Measurements from ENCODE around the gene CFAP74. TPM values are rescaled to one million over a fixed set of nuclear protein-coding genes. Genes with fewer than 3 reads are reported as not detected.

The CFAP74 gene
- total RNA-seq, 1 experiment from 2014 or later = not detected

GRCh38 chr1:1972976-1973715, 30.4 kb downstream of the CFAP74 start:
- H3K4me2 ChIP-seq (ENCODE audit: low read length) = no peak overlapping the region
- no peak overlapping the region for H2AFZ ChIP-seq (ENCODE audit: low read length)
- BruUV-seq (replicated peaks) = no TSS peak
- no peaks in the 10 kb centered on the region for H3K9me2 ChIP-seq (replicated peaks; ENCODE audit: low read length)
- H3K9me3 ChIP-seq (ENCODE audit: low read length) = no peaks in the 10 kb centered on the region
- DNase-seq (no peak), ATAC-seq (no peak)
- H3K36me3 ChIP-seq (ENCODE audit: low read depth, low read length) = no peaks in the 10 kb centered on the region
- H3K4me1 ChIP-seq (ENCODE audit: insufficient read depth, low read length) = peaks cover 5% of the 10 kb centered on the region; the same call in 1 of the 2 replicates
- no peak overlapping the region for H3K9ac ChIP-seq (ENCODE audit: low read length)
- H3K79me2 ChIP-seq (ENCODE audit: low read length) = no peaks in the 10 kb centered on the region
- no peak overlapping the region for H3K27ac ChIP-seq (ENCODE audit: low read length)
- POLR2A ChIA-PET (ENCODE audit: unreplicated experiment) = no interaction called here
- H3F3A ChIP-seq (ENCODE audit: low read length, unreplicated experiment) = no peaks in the 10 kb centered on the region
- peaks cover 3% of the 10 kb centered on the region; the same call in 1 of the 2 replicates for H3K27me3 ChIP-seq (ENCODE audit: low read length)
- H4K20me1 ChIP-seq (ENCODE audit: low read length) = no peaks in the 10 kb centered on the region
- H3K4me3 ChIP-seq (ENCODE audit: low read length) = no peak overlapping the region
- TF ChIP-seq EZH2 (IDR thresholded peaks at IDR 0.05; ENCODE audit: low read length, unreplicated experiment) = no peak
- TF ChIP-seq CTCF (conservative IDR thresholded peaks at IDR 0.05; ENCODE audit: low read depth, low read length) = no peak
- no peak for TF ChIP-seq EZH2phosphoT487 (IDR thresholded peaks at IDR 0.05; ENCODE audit: borderline replicate concordance, low read length)
- CTCF ChIA-PET = no interaction called here
- intact Hi-C loops (cut with micrococcal nuclease) = no loop called here

DNA sequence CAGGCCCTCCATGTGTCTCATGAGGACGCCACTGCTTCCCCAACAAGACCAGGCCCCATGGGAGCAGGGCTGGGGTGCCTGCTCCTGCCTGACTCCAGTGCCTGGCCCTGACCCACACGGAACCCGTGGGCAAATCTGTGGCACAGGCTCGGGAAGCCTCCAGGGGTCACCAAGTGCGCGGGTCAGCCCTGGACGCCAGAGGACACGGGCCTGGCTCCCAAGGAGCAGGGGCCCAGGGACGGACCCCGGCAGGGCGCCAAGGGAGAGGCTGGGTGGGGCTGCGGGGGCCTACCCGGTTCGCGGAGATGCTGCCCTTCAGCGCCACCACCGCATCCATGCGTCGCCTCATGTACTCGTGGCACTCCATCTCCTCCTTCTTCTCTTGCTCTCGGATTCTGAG, 31.9 kb downstream of the CFAP74 start:
- intact Hi-C loops (cut with micrococcal nuclease) = no loop called here
- POLR2A ChIA-PET (ENCODE audit: unreplicated experiment) = no interaction called here
- TF ChIP-seq EZH2phosphoT487 (IDR thresholded peaks at IDR 0.05; ENCODE audit: borderline replicate concordance, low read length) (no peak), CTCF (conservative IDR thresholded peaks at IDR 0.05; ENCODE audit: low read depth, low read length) (no peak), EZH2 (IDR thresholded peaks at IDR 0.05; ENCODE audit: low read length, unreplicated experiment) (no peak)
- H3K79me2 ChIP-seq (ENCODE audit: low read length) = no peaks in the 10 kb centered on the region
- H3K4me2 ChIP-seq (ENCODE audit: low read length) = no peak overlapping the region
- H3F3A ChIP-seq (ENCODE audit: low read length, unreplicated experiment) = no peaks in the 10 kb centered on the region
- H3K4me3 ChIP-seq (ENCODE audit: low read length) = no peak overlapping the region
- H3K9me2 ChIP-seq (replicated peaks; ENCODE audit: low read length) = no peaks in the 10 kb centered on the region
- no peak overlapping the region for H3K27ac ChIP-seq (ENCODE audit: low read length)
- no peak overlapping the region for H2AFZ ChIP-seq (ENCODE audit: low read length)
- BruUV-seq (replicated peaks) = no TSS peak
- no peaks in the 10 kb centered on the region for H3K36me3 ChIP-seq (ENCODE audit: low read depth, low read length)
- no peak overlapping the region for H3K9ac ChIP-seq (ENCODE audit: low read length)
- no peaks in the 10 kb centered on the region for H3K9me3 ChIP-seq (ENCODE audit: low read length)
- CTCF ChIA-PET = no interaction called here
- ATAC-seq (no peak), DNase-seq (no peak)
- H4K20me1 ChIP-seq (ENCODE audit: low read length) = no peaks in the 10 kb centered on the region
- peaks cover 3% of the 10 kb centered on the region; the same call in 1 of the 2 replicates for H3K27me3 ChIP-seq (ENCODE audit: low read length)
- H3K4me1 ChIP-seq (ENCODE audit: insufficient read depth, low read length) = peaks cover 5% of the 10 kb centered on the region; the same call in 1 of the 2 replicates

DNA sequence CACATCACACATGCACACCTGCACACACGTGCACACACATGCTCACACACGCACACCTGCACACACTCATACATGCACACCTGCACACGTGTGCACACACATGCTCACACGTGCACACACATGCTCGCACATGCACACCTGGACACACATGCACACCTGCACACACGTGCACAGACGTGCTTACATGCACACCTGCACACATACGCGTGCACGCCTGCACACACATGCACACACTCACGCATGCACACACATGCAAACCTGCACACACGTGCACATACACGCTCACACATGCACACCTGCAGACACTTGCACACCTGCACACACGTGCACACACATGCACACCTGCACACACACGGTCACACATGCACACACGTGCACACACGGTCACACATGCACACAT, 32.6 kb downstream of the CFAP74 start:
- no peak overlapping the region for H3K4me2 ChIP-seq (ENCODE audit: low read length)
- no peaks in the 10 kb centered on the region for H3K36me3 ChIP-seq (ENCODE audit: low read depth, low read length)
- H3K27me3 ChIP-seq (ENCODE audit: low read length) = peaks cover 8% of the 10 kb centered on the region
- no peak overlapping the region for H3K4me3 ChIP-seq (ENCODE audit: low read length)
- no TSS peak for BruUV-seq (replicated peaks)
- H2AFZ ChIP-seq (ENCODE audit: low read length) = no peak overlapping the region
- ChIA-PET CTCF (no interaction called here), POLR2A (ENCODE audit: unreplicated experiment) (no interaction called here)
- no peaks in the 10 kb centered on the region for H3F3A ChIP-seq (ENCODE audit: low read length, unreplicated experiment)
- ATAC-seq (no peak), DNase-seq (no peak)
- no peak for TF ChIP-seq EZH2 (IDR thresholded peaks at IDR 0.05; ENCODE audit: low read length, unreplicated experiment)
- H3K9me3 ChIP-seq (ENCODE audit: low read length) = no peaks in the 10 kb centered on the region
- no peak overlapping the region for H3K27ac ChIP-seq (ENCODE audit: low read length)
- intact Hi-C loops (cut with micrococcal nuclease) = no loop called here
- no peaks in the 10 kb centered on the region for H3K79me2 ChIP-seq (ENCODE audit: low read length)
- peaks cover 5% of the 10 kb centered on the region; the same call in 1 of the 2 replicates for H3K4me1 ChIP-seq (ENCODE audit: insufficient read depth, low read length)
- H3K9ac ChIP-seq (ENCODE audit: low read length) = no peak overlapping the region
- no peaks in the 10 kb centered on the region for H4K20me1 ChIP-seq (ENCODE audit: low read length)
- H3K9me2 ChIP-seq (replicated peaks; ENCODE audit: low read length) = no peaks in the 10 kb centered on the region

All from PC-3 (cell line).